Measurements from ENCODE around the gene ANXA10.

The ANXA10 gene

GRCh38 chr4:168150420-168151050, 58.2 kb downstream of the ANXA10 start:
- no peaks in the 10 kb centered on the region for H4K20me1 ChIP-seq
- H3K4me2 ChIP-seq = no peak overlapping the region
- H3K36me3 ChIP-seq = no peaks in the 10 kb centered on the region
- no peak overlapping the region for H3K4me3 ChIP-seq
- H3K27ac ChIP-seq = no peak overlapping the region
- no peak for TF ChIP-seq Cebpa-rat (IDR thresholded peaks at IDR 0.05)
- H3K9ac ChIP-seq = no peak overlapping the region
- H3K27me3 ChIP-seq = no peaks in the 10 kb centered on the region
- H3K4me1 ChIP-seq = no peaks in the 10 kb centered on the region
- H3K9me3 ChIP-seq (replicated peaks in 1 of 11) = no peaks in the 10 kb centered on the region

DNA sequence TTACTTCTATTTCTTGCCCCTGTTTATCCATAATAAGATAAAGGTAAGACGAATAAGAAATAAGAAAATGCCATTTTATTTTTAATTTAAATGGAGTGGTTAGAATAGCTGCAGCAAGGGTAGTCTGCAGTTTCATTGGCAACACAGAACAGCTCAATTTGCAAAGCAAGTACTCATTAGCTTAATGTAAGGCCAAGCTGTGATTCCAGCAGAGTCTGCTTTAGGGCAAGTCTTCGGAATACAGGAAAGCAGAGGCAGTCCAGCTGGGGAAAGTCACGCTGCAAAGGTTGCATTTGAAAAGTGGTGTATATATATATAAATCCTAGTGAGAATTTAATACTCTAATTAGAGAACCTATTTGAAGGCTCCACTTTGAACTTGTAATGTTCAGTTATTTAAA, 59.0 kb downstream of the ANXA10 start:
- no peaks in the 10 kb centered on the region for H4K20me1 ChIP-seq
- H3K4me3 ChIP-seq = no peak overlapping the region
- no peak overlapping the region for H3K27ac ChIP-seq
- H3K36me3 ChIP-seq = no peaks in the 10 kb centered on the region
- no peak overlapping the region for H3K4me2 ChIP-seq
- H3K4me1 ChIP-seq = no peaks in the 10 kb centered on the region
- H3K27me3 ChIP-seq = no peaks in the 10 kb centered on the region
- H3K9ac ChIP-seq = no peak overlapping the region
- TF ChIP-seq Cebpa-rat (IDR thresholded peaks at IDR 0.05) = no peak
- no peaks in the 10 kb centered on the region for H3K9me3 ChIP-seq (replicated peaks in 1 of 11)

GRCh38 chr4:168152837-168153500, 60.6 kb downstream of the ANXA10 start:
- no peak overlapping the region for H3K4me2 ChIP-seq
- no peaks in the 10 kb centered on the region for H3K27me3 ChIP-seq
- no peaks in the 10 kb centered on the region for H4K20me1 ChIP-seq
- H3K9me3 ChIP-seq (replicated peaks in 1 of 11) = no peaks in the 10 kb centered on the region
- no peak overlapping the region for H3K27ac ChIP-seq
- TF ChIP-seq Cebpa-rat (IDR thresholded peaks at IDR 0.05) = no peak
- H3K4me3 ChIP-seq = no peak overlapping the region
- no peaks in the 10 kb centered on the region for H3K4me1 ChIP-seq
- H3K9ac ChIP-seq = no peak overlapping the region
- no peaks in the 10 kb centered on the region for H3K36me3 ChIP-seq

DNA sequence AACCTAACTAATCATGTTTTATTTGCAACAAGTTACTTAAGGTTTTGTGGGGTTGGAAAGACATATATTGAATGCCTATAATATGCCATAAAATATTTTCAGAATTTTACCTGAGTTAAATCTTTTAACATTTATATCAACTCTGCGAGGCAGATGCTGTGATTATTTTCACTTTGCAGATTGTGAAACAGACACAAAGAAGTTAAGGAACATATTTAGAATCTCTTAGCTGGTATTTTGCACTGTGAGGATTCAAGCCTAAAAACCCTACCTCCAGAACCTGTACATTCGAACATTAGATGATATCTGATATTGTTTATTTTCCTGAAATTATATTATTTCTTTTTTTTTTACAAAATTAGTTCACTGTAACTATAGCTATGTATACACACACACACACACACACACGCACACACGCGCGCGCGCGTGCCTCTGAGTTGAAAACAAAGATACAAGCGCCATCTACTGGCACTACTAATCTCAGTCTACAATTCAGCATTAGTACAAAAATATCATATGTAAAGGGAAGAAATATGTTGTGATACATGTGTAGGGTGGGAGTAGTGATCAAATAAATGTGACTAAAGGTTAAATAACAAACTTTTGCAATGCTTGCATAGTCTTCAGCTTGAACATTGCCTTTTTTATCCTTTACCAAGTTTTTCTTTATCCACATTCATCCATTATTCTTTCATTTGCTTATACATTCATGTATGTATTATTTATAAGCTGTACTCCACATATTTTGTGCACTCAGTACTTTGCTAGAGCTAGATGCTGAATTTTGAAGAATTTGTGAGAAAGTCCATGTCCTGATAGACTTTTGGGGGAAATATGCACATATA, 61.5 kb downstream of the ANXA10 start:
- Histone ChIP-seq H3K9ac (no peak overlapping the region), H3K9me3 (replicated peaks in 1 of 11) (no peaks in the 10 kb centered on the region), H4K20me1 (no peaks in the 10 kb centered on the region), H3K27me3 (no peaks in the 10 kb centered on the region), H3K27ac (no peak overlapping the region), H3K4me1 (no peaks in the 10 kb centered on the region), H3K36me3 (no peaks in the 10 kb centered on the region), H3K4me3 (no peak overlapping the region), H3K4me2 (no peak overlapping the region)
- no peak for TF ChIP-seq Cebpa-rat (IDR thresholded peaks at IDR 0.05)

DNA sequence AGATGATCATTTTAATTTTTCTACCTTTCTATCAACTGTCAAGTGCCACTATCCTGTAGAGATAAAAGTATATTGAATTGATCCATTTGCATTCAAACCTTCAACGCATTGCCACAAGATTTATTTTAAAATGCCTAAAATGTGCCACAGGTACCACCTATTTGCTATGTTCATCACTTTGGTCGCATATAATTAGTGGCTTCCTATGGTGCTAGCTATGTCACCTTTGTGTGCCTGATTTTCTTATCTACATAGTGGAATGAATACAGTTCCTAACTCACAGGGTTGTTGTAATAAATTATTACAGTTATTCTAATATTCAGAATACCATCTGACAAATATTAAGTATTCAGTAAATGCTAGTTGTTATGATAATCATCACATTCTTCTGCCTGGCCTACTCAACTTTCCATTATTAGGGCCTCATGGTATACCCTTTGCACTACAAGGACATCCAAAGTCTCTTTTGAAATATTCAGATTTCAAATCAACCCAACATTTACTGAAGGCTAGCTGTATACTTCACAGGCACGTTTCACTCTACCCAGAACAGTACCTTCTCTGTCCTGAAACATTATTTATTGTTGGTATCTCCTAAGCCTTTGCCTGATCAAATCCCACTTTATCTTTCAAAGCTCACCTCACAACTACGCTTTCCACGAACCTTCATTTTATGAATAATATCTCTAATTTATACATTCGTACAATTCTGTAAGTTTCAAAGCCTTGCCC, 62.4 kb downstream of the ANXA10 start:
- no peak overlapping the region for H3K9ac ChIP-seq
- no peak overlapping the region for H3K4me3 ChIP-seq
- no peaks in the 10 kb centered on the region for H3K27me3 ChIP-seq
- no peaks in the 10 kb centered on the region for H3K36me3 ChIP-seq
- no peaks in the 10 kb centered on the region for H3K9me3 ChIP-seq (replicated peaks in 1 of 11)
- H3K4me1 ChIP-seq = no peaks in the 10 kb centered on the region
- no peak overlapping the region for H3K4me2 ChIP-seq
- no peaks in the 10 kb centered on the region for H4K20me1 ChIP-seq
- no peak for TF ChIP-seq Cebpa-rat (IDR thresholded peaks at IDR 0.05)
- H3K27ac ChIP-seq = no peak overlapping the region

DNA sequence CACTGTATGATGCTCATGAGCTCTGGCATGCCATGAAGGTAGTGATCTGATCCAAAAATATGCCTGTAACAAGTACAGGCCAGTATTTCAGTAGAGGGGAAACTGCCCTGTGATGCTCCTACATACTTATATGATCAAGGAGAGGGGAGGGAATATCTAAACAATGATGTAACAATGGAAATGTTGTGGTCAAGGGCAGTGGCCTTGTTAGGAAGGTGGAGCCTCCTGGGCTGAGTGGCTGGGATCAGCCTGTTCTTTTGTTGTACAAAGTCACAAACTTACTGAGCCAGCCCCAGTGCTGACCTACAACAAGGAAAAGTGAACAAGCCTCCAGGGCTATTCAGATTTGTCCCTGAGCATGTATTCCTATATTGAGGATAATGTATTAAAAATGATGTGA, 70.3 kb downstream of the ANXA10 start:
- no peak for TF ChIP-seq Cebpa-rat (IDR thresholded peaks at IDR 0.05)
- no peaks in the 10 kb centered on the region for H3K27me3 ChIP-seq
- no peaks in the 10 kb centered on the region for H3K36me3 ChIP-seq
- no peak overlapping the region for H3K4me3 ChIP-seq
- no peak overlapping the region for H3K4me2 ChIP-seq
- H3K4me1 ChIP-seq = no peaks in the 10 kb centered on the region
- peaks cover 0 to 9% (median 0%) of the 10 kb centered on the region in 11 experiments; a peak in 2 of 22 replicates for H3K9me3 ChIP-seq (replicated peaks in 1 of 11)
- no peaks in the 10 kb centered on the region for H4K20me1 ChIP-seq
- H3K9ac ChIP-seq = no peak overlapping the region
- H3K27ac ChIP-seq = no peak overlapping the region

DNA sequence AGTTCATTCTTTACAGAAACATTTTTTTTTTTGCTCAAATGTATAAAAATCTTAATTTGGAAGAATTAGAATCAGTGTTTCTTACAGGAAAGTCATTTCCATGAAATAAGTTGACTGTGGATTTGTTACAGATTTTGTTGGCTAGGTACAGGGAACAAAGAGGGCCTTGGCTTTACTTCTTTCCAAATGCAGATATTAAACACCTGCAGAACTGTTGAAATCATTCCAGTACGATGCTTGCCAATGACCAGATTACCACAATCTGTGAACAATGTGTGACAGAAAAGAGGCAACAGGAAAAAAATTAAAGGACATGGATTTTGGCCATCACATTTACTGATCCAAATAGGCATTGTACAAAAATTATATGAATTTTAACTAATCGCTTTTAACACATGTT, 70.8 kb downstream of the ANXA10 start:
- H3K9me3 ChIP-seq (replicated peaks in 1 of 11) = peaks cover 0 to 9% (median 0%) of the 10 kb centered on the region in 11 experiments; a peak in 2 of 22 replicates
- H3K4me2 ChIP-seq = no peak overlapping the region
- no peak for TF ChIP-seq Cebpa-rat (IDR thresholded peaks at IDR 0.05)
- no peaks in the 10 kb centered on the region for H3K4me1 ChIP-seq
- H3K27ac ChIP-seq = no peak overlapping the region
- H3K36me3 ChIP-seq = no peaks in the 10 kb centered on the region
- H3K27me3 ChIP-seq = no peaks in the 10 kb centered on the region
- H4K20me1 ChIP-seq = no peaks in the 10 kb centered on the region
- no peak overlapping the region for H3K4me3 ChIP-seq
- H3K9ac ChIP-seq = no peak overlapping the region

- Histone ChIP-seq H3K9me3 (replicated peaks in 1 of 11) (peaks cover 0 to 9% (median 0%) of the 10 kb centered on the region in 11 experiments; a peak in 2 of 22 replicates), H3K4me1 (no peaks in the 10 kb centered on the region), H3K27me3 (no peaks in the 10 kb centered on the region), H3K36me3 (no peaks in the 10 kb centered on the region), H4K20me1 (no peaks in the 10 kb centered on the region), H3K4me3 (no peak overlapping the region), H3K27ac (no peak overlapping the region), H3K9ac (no peak overlapping the region), H3K4me2 (no peak overlapping the region)
- no peak for TF ChIP-seq Cebpa-rat (IDR thresholded peaks at IDR 0.05)
Observed at GRCh38 chr4:168164045-168164444, 71.7 kb downstream of the ANXA10 start.

DNA sequence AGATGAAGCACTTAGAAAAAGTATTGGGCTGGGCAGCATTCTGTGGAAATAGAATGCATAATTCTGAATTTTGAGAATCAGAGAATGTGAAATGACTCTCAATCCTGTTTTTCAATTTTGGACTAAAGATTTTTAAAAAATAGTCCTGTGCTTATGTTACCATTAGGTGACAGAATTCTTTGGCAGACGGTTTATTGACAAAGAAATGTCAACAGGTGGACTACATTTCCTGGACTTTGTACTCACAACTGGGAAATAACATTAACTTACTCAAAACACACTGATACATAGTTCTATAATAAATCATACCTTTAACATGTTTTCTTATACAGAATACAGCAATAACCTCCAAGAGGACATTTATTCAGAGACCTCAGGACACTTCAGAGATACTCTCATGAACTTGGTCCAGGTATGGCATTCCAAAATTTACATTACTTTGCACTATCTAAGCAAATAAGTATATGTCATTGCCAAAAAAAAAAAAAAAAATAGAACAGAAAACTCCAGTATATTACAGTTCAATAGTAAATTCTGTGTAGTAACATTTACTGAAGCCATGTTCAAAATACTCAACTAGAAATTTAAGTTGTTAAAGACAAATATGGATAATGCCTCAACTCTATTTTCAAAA, 72.7 kb downstream of the ANXA10 start:
- Histone ChIP-seq H3K36me3 (no peaks in the 10 kb centered on the region), H3K4me3 (no peak overlapping the region), H3K4me1 (no peaks in the 10 kb centered on the region), H3K9ac (no peak overlapping the region), H3K27me3 (no peaks in the 10 kb centered on the region), H4K20me1 (no peaks in the 10 kb centered on the region), H3K27ac (no peak overlapping the region), H3K4me2 (no peak overlapping the region), H3K9me3 (replicated peaks in 1 of 11) (peaks cover 0 to 9% (median 0%) of the 10 kb centered on the region in 11 experiments; a peak in 2 of 22 replicates)
- TF ChIP-seq Cebpa-rat (IDR thresholded peaks at IDR 0.05) = no peak
